Prostate gland (tissue), 2 donors: ENCODE results near the gene TMEM45B. TPM values are rescaled to one million over a fixed set of nuclear protein-coding genes. Genes with fewer than 3 reads are reported as not detected.

Source experiments
- DNase-seq: peaks from one replicate; pipeline ENCODE4 v3.0.0-alpha.2; 2019; ENCODE audit warnings: low spot score
- H3K27ac ChIP-seq, 2 donors: fragments of 200-600 bp; sonication (generic); 2 replicates each; pipeline ENCODE4 v1.5.1; 2017 to 2019
- H3K27me3 ChIP-seq: fragments of 200-600 bp; sonication (generic); replicated peaks from 2 replicates; pipeline ENCODE4 v1.5.1; 2019; ENCODE audit not compliant: insufficient read depth
- H3K36me3 ChIP-seq, 2 donors: fragments of 200-600 bp; sonication (generic); 1 replicate in 1 of 2; 2 replicates in 1 of 2; pipeline versions ENCODE4 v1.5.1 to v1.8.1; 2017 to 2019
- H3K4me1 ChIP-seq: fragments of 200-600 bp; sonication (generic); replicated peaks from 2 replicates; pipeline ENCODE4 v1.5.1; 2019
- H3K4me3 ChIP-seq, 2 donors: fragments of 200-600 bp; sonication (generic); 2 replicates each; pipeline ENCODE4 v1.5.1; 2017 to 2019
- H3K9me3 ChIP-seq: fragments of 200-600 bp; sonication (generic); 2 replicates; pipeline ENCODE4 v1.5.1; 2017
- POLR2A ChIP-seq: fragments of 450-650 bp; IDR thresholded peaks from one replicate; pipeline ENCODE4 v1.6.1; 2016; ENCODE audit warnings: antibody characterized with exemption, mild to moderate bottlenecking
- POLR2AphosphoS5 ChIP-seq: sonication (generic); formaldehyde crosslinking; IDR thresholded peaks from one replicate; pipeline ENCODE4 v1.6.1; 2017; ENCODE audit warnings: antibody characterized with exemption
- WGBS: methylation state at CpG from one replicate; pipeline ENCODE4 v1.1.5; 2018; 5-methylcytosine and 5-hydroxymethylcytosine counted together
- intact Hi-C: fragments of 100-400 bp; cut with DNase I; formaldehyde crosslinking; loops from one replicate; pipeline ENCODE4 v1.14.2; 2022
- total RNA-seq, 2 donors: library from RNA; depleted of rRNA; stranded (reverse); fragments of >200 nt; gene quantifications; one replicate each; pipeline ENCODE4 v1.1.0, GENCODE V29; 2016
- TF ChIP-seq, protein P1 (sequence below), 4 experiments: fragments of 200-600 bp in 2 of 4; fragments of 450-650 bp in 2 of 4; sonication (generic) in 2 of 4; IDR thresholded peaks; 1 replicate in 3 of 4; 2 replicates in 1 of 4; pipeline ENCODE4 v1.5.1; 2016 to 2019; ENCODE audit warnings: antibody characterized with exemption in 4 of 4, mild to moderate bottlenecking in 2 of 4, moderate library complexity in 2 of 4

The TMEM45B gene
- total RNA-seq, 2 donors from 2014 or later: 5.2 to 11.0 TPM

DNA sequence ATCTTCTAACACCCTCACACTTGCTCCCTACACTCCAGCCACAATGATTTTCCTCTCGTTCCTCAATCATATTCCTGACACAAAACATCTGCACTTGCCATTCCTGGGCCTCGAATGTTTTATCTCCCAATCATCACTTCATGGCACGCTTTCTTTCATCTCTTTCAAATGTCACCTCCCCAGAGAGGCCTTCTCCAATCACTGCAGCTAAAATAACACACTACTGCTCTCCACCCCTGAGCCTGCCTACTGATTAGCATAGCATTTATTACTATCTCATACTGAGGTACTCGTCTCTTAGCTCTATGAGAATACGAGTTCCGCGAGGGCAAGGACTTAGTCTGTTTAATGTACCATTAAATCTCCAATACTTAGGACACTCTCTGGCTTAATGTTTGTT is 56.3 kb downstream of the TMEM45B start:
- no peak for TF ChIP-seq POLR2AphosphoS5
- TF ChIP-seq POLR2A: no peak
- TF ChIP-seq, protein P1, sequence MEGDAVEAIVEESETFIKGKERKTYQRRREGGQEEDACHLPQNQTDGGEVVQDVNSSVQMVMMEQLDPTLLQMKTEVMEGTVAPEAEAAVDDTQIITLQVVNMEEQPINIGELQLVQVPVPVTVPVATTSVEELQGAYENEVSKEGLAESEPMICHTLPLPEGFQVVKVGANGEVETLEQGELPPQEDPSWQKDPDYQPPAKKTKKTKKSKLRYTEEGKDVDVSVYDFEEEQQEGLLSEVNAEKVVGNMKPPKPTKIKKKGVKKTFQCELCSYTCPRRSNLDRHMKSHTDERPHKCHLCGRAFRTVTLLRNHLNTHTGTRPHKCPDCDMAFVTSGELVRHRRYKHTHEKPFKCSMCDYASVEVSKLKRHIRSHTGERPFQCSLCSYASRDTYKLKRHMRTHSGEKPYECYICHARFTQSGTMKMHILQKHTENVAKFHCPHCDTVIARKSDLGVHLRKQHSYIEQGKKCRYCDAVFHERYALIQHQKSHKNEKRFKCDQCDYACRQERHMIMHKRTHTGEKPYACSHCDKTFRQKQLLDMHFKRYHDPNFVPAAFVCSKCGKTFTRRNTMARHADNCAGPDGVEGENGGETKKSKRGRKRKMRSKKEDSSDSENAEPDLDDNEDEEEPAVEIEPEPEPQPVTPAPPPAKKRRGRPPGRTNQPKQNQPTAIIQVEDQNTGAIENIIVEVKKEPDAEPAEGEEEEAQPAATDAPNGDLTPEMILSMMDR (IDR thresholded peaks at IDR 0.05): no peak
- 65% methylated on average over 7 of the region's 7 CpGs for WGBS
- H3K36me3 ChIP-seq: peaks cover 25 to 27% of the 10 kb centered on the region in 2 donors
- no peak overlapping the region for H3K4me3 ChIP-seq
- DNase-seq: no peak
- H3K27ac ChIP-seq: no peak overlapping the region
- intact Hi-C loops: no loop called here
- no peaks in the 10 kb centered on the region for H3K4me1 ChIP-seq
- no peaks in the 10 kb centered on the region for H3K27me3 ChIP-seq
- H3K9me3 ChIP-seq: no peaks in the 10 kb centered on the region

GRCh38 chr11:129880311-129880710 is 64.7 kb downstream of the TMEM45B start:
- 94% methylated on average over 3 of the region's 3 CpGs for WGBS
- Histone ChIP-seq H3K9me3 (no peaks in the 10 kb centered on the region), H3K27me3 (no peaks in the 10 kb centered on the region), H3K36me3 (peaks cover 12 to 18% of the 10 kb centered on the region in 2 donors), H3K4me3 (no peak overlapping the region), H3K4me1 (no peaks in the 10 kb centered on the region), H3K27ac (no peak overlapping the region)
- TF ChIP-seq POLR2A: no peak
- no peak for TF ChIP-seq POLR2AphosphoS5
- TF ChIP-seq, protein P1 (IDR thresholded peaks at IDR 0.05): no peak
- DNase-seq: no peak
- intact Hi-C loops: no loop called here

DNA sequence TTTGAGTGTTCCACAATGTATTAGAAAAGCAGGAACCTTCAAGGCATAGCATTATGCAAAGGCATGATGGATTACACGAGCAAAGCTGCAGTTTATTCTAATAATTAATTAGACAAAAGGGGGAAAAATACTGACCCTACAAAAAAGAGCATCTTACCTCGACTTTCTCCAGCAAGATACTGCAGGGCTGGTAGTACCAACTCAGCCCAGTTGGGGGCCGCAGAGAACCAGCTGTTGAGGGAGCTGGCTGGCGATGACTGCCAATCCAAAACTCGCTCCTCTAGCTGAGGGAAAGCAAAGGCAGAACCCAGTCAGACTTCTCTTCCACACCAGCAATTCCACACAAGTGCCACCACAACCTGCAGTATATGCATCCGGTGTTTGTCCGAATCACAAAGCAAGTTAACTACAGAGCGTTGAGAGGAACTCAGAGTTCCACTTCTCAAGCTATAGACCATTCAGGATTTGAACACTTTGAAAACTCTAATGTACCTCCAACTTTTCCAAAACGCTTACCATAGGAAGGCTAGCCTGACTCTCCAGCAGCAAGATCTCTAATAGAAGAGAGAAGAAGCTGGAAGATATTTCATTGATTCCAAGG is 66.0 kb downstream of the TMEM45B start:
- Histone ChIP-seq H3K9me3 (no peaks in the 10 kb centered on the region), H3K27me3 (no peaks in the 10 kb centered on the region), H3K4me3 (no peak overlapping the region), H3K4me1 (no peaks in the 10 kb centered on the region), H3K36me3 (peaks cover 7 to 18% of the 10 kb centered on the region in 2 donors), H3K27ac (no peak overlapping the region)
- TF ChIP-seq, protein P1 (IDR thresholded peaks at IDR 0.05): peak in 3 of 4 experiments; percentile 19 to 62 (median 35)
- TF ChIP-seq POLR2AphosphoS5 (no peak), POLR2A (no peak)
- peak; percentile 40 for DNase-seq
- 65% methylated on average over 9 of the region's 9 CpGs for WGBS
- intact Hi-C loops: no loop called here

- 92% methylated on average over 8 of the region's 8 CpGs for WGBS
- no peak overlapping the region for H3K27ac ChIP-seq
- no peaks in the 10 kb centered on the region for H3K27me3 ChIP-seq
- intact Hi-C loops: no loop called here
- H3K9me3 ChIP-seq: no peaks in the 10 kb centered on the region
- H3K4me3 ChIP-seq: no peak overlapping the region
- no peaks in the 10 kb centered on the region for H3K4me1 ChIP-seq
- H3K36me3 ChIP-seq: peaks cover 3 to 15% of the 10 kb centered on the region in 2 donors
- DNase-seq: no peak
- no peak for TF ChIP-seq POLR2A
- TF ChIP-seq, protein P1 (IDR thresholded peaks at IDR 0.05): no peak
Observed at GRCh38 chr11:129884581-129884980, 68.9 kb downstream of the TMEM45B start.

- Histone ChIP-seq H3K4me3 (no peak overlapping the region), H3K9me3 (no peaks in the 10 kb centered on the region), H3K4me1 (no peaks in the 10 kb centered on the region), H3K27ac (no peak overlapping the region), H3K36me3 (peaks cover 3 to 13% of the 10 kb centered on the region in 2 donors), H3K27me3 (no peaks in the 10 kb centered on the region)
- no peak for TF ChIP-seq POLR2AphosphoS5
- TF ChIP-seq, protein P1 (IDR thresholded peaks at IDR 0.05): no peak
- intact Hi-C loops: no loop called here
- WGBS: 95% methylated on average over 12 of the region's 12 CpGs
- DNase-seq: no peak
Observed at GRCh38 chr11:129885381-129885780, 69.7 kb downstream of the TMEM45B start.
